GM21367 (cell line): Measurements from ENCODE around the gene RAET1G.

Source experiments
- ATAC-seq: cut with Tn5 transposase; IDR thresholded peaks from one replicate; pipeline ENCODE4 v1.9.1; 2021; ENCODE audit not compliant: unreplicated experiment

RAET1G gene

GRCh38 chr6:149867876-149868640 lies 54.9 kb downstream of the RAET1G start:
- ATAC-seq, result no peak
